Type B pancreatic cell (in vitro differentiated cells): ENCODE data around the gene LIPC. TPM values are rescaled to one million over a fixed set of nuclear protein-coding genes. Genes with fewer than 3 reads are reported as not detected.

Source experiments
- DNase-seq: peaks from one replicate; pipeline ENCODE4 v3.0.0; 2021; ENCODE audit warnings: mixed read lengths; ENCODE audit not compliant: unreplicated experiment; ENCODE audit errors: extremely low spot score
- H3K27ac Mint-ChIP-seq: 2 replicates; pipeline ENCODE4 v1.8.0; 2021; ENCODE audit warnings: mild to moderate bottlenecking, mixed read lengths
- H3K27me3 Mint-ChIP-seq: 2 replicates; pipeline ENCODE4 v1.8.0; 2021; ENCODE audit warnings: mixed read lengths
- H3K36me3 Mint-ChIP-seq: 2 replicates; pipeline ENCODE4 v1.8.0; 2021; ENCODE audit warnings: mixed read lengths
- H3K4me1 Mint-ChIP-seq: one replicate; pipeline ENCODE4 v1.8.0; 2021; ENCODE audit warnings: mixed read lengths; ENCODE audit not compliant: unreplicated experiment
- H3K4me3 Mint-ChIP-seq: 2 replicates; pipeline ENCODE4 v1.8.0; 2021; ENCODE audit warnings: mild to moderate bottlenecking, mixed read lengths
- H3K9me3 Mint-ChIP-seq: 2 replicates; pipeline ENCODE4 v1.8.0; 2021; ENCODE audit warnings: mixed read lengths
- total RNA-seq: library from RNA; stranded (reverse); gene quantifications from 2 replicates; pipeline ENCODE4 v1.2.1, GENCODE V29; 2021; ENCODE audit warnings: low replicate concordance
- TF ChIP-seq, protein P1 (sequence below): fragments of 200-600 bp; sonication (generic); conservative IDR thresholded peaks from 2 replicates; pipeline ENCODE4 v1.5.0; 2021; ENCODE audit warnings: antibody characterized with exemption, mild to moderate bottlenecking

LIPC gene
- total RNA-seq, 1 donor from 2014 or later, result 10.9 TPM

DNA sequence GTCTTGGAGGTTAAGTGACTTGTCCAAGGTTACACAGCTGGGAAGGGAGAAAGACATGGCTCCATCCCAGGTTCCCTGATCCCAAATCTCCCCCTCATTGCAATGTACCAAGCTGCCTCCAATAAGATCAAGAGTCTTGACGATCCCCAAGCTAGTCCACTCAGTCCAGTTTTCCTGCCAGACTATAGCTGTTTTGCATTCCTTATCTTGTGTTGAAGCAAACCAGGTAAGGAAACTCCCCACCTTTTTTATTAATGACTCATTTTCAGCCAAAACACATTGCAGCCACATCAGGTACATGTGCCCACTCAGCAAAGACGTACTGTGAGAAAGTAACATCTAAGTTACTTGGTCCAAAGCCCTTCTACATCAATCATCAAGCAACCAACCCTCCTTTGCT is 41.9 kb downstream of the LIPC start:
- H3K9me3 Mint-ChIP-seq, result peaks cover 15% of the 10 kb centered on the region
- H3K36me3 Mint-ChIP-seq, result peaks cover 4% of the 10 kb centered on the region
- H3K27me3 Mint-ChIP-seq, result no peaks in the 10 kb centered on the region
- TF ChIP-seq, protein P1, sequence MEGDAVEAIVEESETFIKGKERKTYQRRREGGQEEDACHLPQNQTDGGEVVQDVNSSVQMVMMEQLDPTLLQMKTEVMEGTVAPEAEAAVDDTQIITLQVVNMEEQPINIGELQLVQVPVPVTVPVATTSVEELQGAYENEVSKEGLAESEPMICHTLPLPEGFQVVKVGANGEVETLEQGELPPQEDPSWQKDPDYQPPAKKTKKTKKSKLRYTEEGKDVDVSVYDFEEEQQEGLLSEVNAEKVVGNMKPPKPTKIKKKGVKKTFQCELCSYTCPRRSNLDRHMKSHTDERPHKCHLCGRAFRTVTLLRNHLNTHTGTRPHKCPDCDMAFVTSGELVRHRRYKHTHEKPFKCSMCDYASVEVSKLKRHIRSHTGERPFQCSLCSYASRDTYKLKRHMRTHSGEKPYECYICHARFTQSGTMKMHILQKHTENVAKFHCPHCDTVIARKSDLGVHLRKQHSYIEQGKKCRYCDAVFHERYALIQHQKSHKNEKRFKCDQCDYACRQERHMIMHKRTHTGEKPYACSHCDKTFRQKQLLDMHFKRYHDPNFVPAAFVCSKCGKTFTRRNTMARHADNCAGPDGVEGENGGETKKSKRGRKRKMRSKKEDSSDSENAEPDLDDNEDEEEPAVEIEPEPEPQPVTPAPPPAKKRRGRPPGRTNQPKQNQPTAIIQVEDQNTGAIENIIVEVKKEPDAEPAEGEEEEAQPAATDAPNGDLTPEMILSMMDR, result no peak
- H3K4me1 Mint-ChIP-seq, result peaks cover 58% of the 10 kb centered on the region
- H3K27ac Mint-ChIP-seq, result peak overlapping the region; percentile 84
- DNase-seq, result no peak
- H3K4me3 Mint-ChIP-seq, result peak overlapping the region; percentile 47

- Mint-ChIP-seq H3K36me3 (peaks cover 4% of the 10 kb centered on the region), H3K4me3 (no peak overlapping the region), H3K27me3 (no peaks in the 10 kb centered on the region), H3K4me1 (peaks cover 61% of the 10 kb centered on the region), H3K27ac (peak overlapping the region; percentile 86), H3K9me3 (peaks cover 10% of the 10 kb centered on the region)
- DNase-seq, result no peak
- TF ChIP-seq, protein P1, result no peak
Measured at GRCh38 chr15:58474741-58475323, 43.0 kb downstream of the LIPC start.

- Mint-ChIP-seq H3K27ac (peak overlapping the region; percentile 86), H3K27me3 (no peaks in the 10 kb centered on the region), H3K4me1 (peaks cover 62% of the 10 kb centered on the region), H3K4me3 (peak overlapping the region; percentile 42), H3K9me3 (peaks cover 13% of the 10 kb centered on the region), H3K36me3 (peaks cover 4% of the 10 kb centered on the region)
- no peak for DNase-seq
- TF ChIP-seq, protein P1, result no peak
Measured at GRCh38 chr15:58475573-58476524, 44.1 kb downstream of the LIPC start.

DNA sequence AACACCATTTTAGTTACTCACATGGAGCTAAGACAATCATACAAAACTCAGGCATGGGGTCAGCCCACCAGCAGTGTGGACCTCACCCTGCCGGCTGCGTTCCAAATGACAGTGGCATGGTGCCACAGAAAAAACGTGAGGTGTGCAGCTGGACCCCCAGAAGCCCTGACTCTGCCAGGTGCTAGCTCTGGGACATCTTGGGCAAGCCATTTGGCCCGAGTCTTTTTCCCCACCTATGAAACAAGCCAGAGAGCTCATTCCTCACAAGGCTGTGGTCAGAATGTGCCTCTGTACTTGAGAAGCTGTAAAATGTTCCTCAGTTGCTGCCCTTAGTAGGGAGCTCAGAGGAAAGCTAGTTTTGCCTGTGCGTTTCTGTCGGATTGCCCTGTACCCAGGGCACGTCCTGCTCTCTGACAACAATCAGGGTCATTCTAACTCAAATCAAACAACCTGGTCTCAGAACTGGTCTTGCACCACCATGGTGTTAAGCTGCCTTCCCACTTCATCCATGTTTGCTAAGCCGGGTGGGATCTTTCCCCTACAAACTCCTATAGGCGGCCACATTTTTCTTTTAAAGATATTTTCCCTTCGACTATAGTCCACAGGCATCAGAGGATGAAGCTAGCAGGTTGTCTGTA is 44.9 kb downstream of the LIPC start:
- H3K36me3 Mint-ChIP-seq, result peaks cover 4% of the 10 kb centered on the region
- H3K4me3 Mint-ChIP-seq, result no peak overlapping the region
- no peak for DNase-seq
- H3K4me1 Mint-ChIP-seq, result peaks cover 62% of the 10 kb centered on the region
- H3K9me3 Mint-ChIP-seq, result peaks cover 13% of the 10 kb centered on the region
- TF ChIP-seq, protein P1, result no peak
- H3K27ac Mint-ChIP-seq, result peak overlapping the region; percentile 72
- H3K27me3 Mint-ChIP-seq, result no peaks in the 10 kb centered on the region

GRCh38 chr15:58477170-58477569 is 45.4 kb downstream of the LIPC start:
- peaks cover 62% of the 10 kb centered on the region for H3K4me1 Mint-ChIP-seq
- DNase-seq, result no peak
- peaks cover 4% of the 10 kb centered on the region for H3K36me3 Mint-ChIP-seq
- TF ChIP-seq, protein P1, result no peak
- H3K27me3 Mint-ChIP-seq, result no peaks in the 10 kb centered on the region
- peak overlapping the region; percentile 48 for H3K4me3 Mint-ChIP-seq
- peak overlapping the region; percentile 72 for H3K27ac Mint-ChIP-seq
- peaks cover 13% of the 10 kb centered on the region for H3K9me3 Mint-ChIP-seq
